ENCODE results near the gene KLHDC9. TPM values are rescaled to one million over a fixed set of nuclear protein-coding genes. Genes with fewer than 3 reads are reported as not detected.

Gene KLHDC9
- total and polyA plus RNA-seq, 12 donors, result 0.83 to 17.7 (median 7.1) TPM

- ATAC-seq (no peak), DNase-seq (no peak)
- Histone ChIP-seq H3K36me3 (peaks cover 0 to 84% (median 0%) of the 10 kb centered on the region in 9 donors), H3K27ac (no peak overlapping the region), H3K27me3 (peaks cover 0 to 39% (median 17%) of the 10 kb centered on the region in 7 donors), H3K4me1 (peaks cover 0 to 14% (median 0%) of the 10 kb centered on the region in 9 donors), H3K9me3 (no peaks in the 10 kb centered on the region), H3K4me3 (no peak overlapping the region)
- TF ChIP-seq CTCF (IDR thresholded peaks at IDR 0.05), result no peak
- intact Hi-C loops (cut with DNase I), result no loop called here
- WGBS, 2 donors, result 75 to 86% methylated on average over 3 of the region's 3 CpGs
These were observed 45.3 kb upstream of the KLHDC9 start for GRCh38 chr1:161052899-161053298.

DNA sequence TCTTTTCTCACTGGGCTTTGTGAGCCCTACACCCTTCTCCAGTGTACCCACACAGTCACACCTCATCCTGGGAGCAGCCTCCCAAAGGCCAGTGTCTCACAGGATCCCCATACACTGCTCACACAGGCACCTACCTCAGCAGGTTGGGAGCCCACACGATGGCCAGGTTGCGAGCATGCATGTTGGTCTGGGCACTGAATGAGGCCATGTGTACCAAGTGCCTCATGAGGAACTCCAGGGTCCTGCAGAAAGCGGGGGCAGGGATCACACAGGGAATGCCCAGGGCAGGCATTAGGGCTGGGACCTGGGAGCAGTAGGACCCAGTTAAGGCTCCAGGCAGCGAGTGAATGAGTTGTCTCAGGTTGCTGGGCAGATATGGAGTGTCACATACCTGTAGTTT, 43.9 kb upstream of the KLHDC9 start:
- Histone ChIP-seq H3K4me3 (no peak overlapping the region), H3K27me3 (peaks cover 0 to 43% (median 17%) of the 10 kb centered on the region in 7 donors), H3K4me1 (peaks cover 0 to 6% (median 0%) of the 10 kb centered on the region in 9 donors), H3K36me3 (peaks cover 0 to 92% (median 0%) of the 10 kb centered on the region in 9 donors), H3K9me3 (no peaks in the 10 kb centered on the region), H3K27ac (no peak overlapping the region)
- TF ChIP-seq CTCF (IDR thresholded peaks at IDR 0.05), result no peak
- WGBS, 2 donors, result 82 to 84% methylated on average over 4 of the region's 4 CpGs
- DNase-seq (no peak), ATAC-seq (peak in 1 of 8 donors; percentile 16)
- intact Hi-C loops (cut with DNase I), result no loop called here

GRCh38 chr1:161054805-161055204, 43.4 kb upstream of the KLHDC9 start:
- Histone ChIP-seq H3K27me3 (peaks cover 0 to 43% (median 17%) of the 10 kb centered on the region in 7 donors), H3K4me1 (peaks cover 0 to 4% (median 0%) of the 10 kb centered on the region in 9 donors), H3K36me3 (peaks cover 0 to 92% (median 0%) of the 10 kb centered on the region in 9 donors), H3K4me3 (no peak overlapping the region), H3K27ac (no peak overlapping the region), H3K9me3 (no peaks in the 10 kb centered on the region)
- WGBS, 2 donors, result 69 to 82% methylated on average over 7 of the region's 7 CpGs
- intact Hi-C loops (cut with DNase I), result no loop called here
- DNase-seq (no peak), ATAC-seq (no peak)
- TF ChIP-seq CTCF (IDR thresholded peaks at IDR 0.05), result peak in 3 of 9 donors; percentile 17 to 27 (median 24)

DNA sequence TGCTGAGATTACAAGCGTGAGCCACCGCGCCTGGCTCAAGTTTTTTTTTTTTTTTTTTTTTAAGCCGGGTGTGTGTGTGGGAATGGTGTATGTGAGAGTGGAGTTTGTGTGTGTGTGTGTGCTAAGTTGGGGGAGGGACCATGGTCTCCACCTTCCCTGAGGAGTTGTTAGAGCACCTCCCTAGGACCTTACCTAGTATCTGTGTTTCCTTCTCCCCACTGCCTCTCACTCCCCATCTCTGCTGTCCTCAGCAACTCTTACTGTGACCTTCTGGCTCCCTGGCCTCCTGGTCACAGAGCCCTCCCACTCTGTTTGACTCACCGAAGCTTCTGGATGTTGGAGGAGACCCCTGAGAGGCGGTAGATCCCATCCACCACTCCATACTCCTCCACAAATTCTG, 38.9 kb upstream of the KLHDC9 start:
- peaks cover 0 to 76% (median 0%) of the 10 kb centered on the region in 9 donors for H3K36me3 ChIP-seq
- peaks cover 0 to 45% (median 16%) of the 10 kb centered on the region in 7 donors for H3K27me3 ChIP-seq
- DNase-seq (no peak), ATAC-seq (no peak)
- 78 to 85% methylated on average over 6 of the region's 6 CpGs for WGBS, 2 donors
- no peaks in the 10 kb centered on the region for H3K9me3 ChIP-seq
- intact Hi-C loops (cut with DNase I), result no loop called here
- peaks cover 0 to 18% (median 0%) of the 10 kb centered on the region in 9 donors for H3K4me1 ChIP-seq
- no peak overlapping the region for H3K27ac ChIP-seq
- no peak for TF ChIP-seq CTCF (IDR thresholded peaks at IDR 0.05)
- H3K4me3 ChIP-seq, result no peak overlapping the region

All from heart right ventricle (tissue), 16 donors.